Thymus (tissue), 11 donors: Measurements from ENCODE around the gene AFF4. TPM values are rescaled to one million over a fixed set of nuclear protein-coding genes. Genes with fewer than 3 reads are reported as not detected.
"Not testable (repeated sequence)": the region's sequence is repeated elsewhere in the genome, so short reads cannot be mapped to it uniquely, and the experiment has no call there.

Experiments
- DNase-seq, 9 donors: peaks; one replicate each; pipeline ENCODE4 v3.0.0-alpha.2; 2013; ENCODE audit warnings: low spot score in 9 of 9, low read depth in 6 of 9, missing footprints in 1 of 9
- H3K27ac ChIP-seq, 2 donors: one replicate each; pipeline ENCODE4 v1.5.1; 2013; ENCODE audit warnings: control low read depth in 1 of 2, low read depth in 1 of 2, low read length in 1 of 2, mild to moderate bottlenecking in 1 of 2, moderate library complexity in 1 of 2
- H3K27me3 ChIP-seq, 2 donors: one replicate each; pipeline ENCODE4 v1.5.1; 2013; ENCODE audit warnings: low read length in 1 of 2; ENCODE audit not compliant: control insufficient read depth in 2 of 2, insufficient read depth in 1 of 2
- H3K36me3 ChIP-seq, 2 donors: one replicate each; pipeline ENCODE4 v1.5.1; 2013; ENCODE audit warnings: low read length in 1 of 2, mild to moderate bottlenecking in 1 of 2, moderate library complexity in 1 of 2; ENCODE audit not compliant: control insufficient read depth in 2 of 2, insufficient read depth in 2 of 2
- H3K4me1 ChIP-seq, 2 donors: one replicate each; pipeline ENCODE4 v1.5.1; 2013; ENCODE audit warnings: low read length in 2 of 2; ENCODE audit not compliant: control insufficient read depth in 2 of 2, insufficient read depth in 2 of 2
- H3K4me3 ChIP-seq, 2 donors: one replicate each; pipeline ENCODE4 v1.5.1; 2013; ENCODE audit warnings: low read length in 2 of 2, control low read depth in 1 of 2, mild to moderate bottlenecking in 1 of 2
- H3K9me3 ChIP-seq, 2 donors: one replicate each; pipeline ENCODE4 v1.5.1; 2013; ENCODE audit warnings: low read length in 1 of 2, mild to moderate bottlenecking in 1 of 2; ENCODE audit not compliant: control insufficient read depth in 2 of 2, insufficient read depth in 1 of 2
- WGBS: extraction: QIAGEN DNeasy Blood & Tissue Kit; methylation state at CpG from one replicate; pipeline ENCODE4 v1.1.7; 2013; 5-methylcytosine and 5-hydroxymethylcytosine counted together
- polyA plus RNA-seq: library from polyadenylated mRNA; stranded (reverse); fragments of 200-250 nt; gene quantifications from one replicate; pipeline ENCODE4 v1.2.3, GENCODE V29; 2013
- total RNA-seq: library from RNA; stranded (reverse); fragments of 120-200 nt; gene quantifications from one replicate; pipeline ENCODE4 v1.2.4, GENCODE V29; 2013
- donor health status: healthy.

Gene AFF4
- total and polyA plus RNA-seq, 2 donors = 14.7 to 15.6 TPM

GRCh38 chr5:132961887-132962286 lies 1.5 kb downstream of the AFF4 start:
- peak overlapping the region in 1 of 2 donors; percentile 92 for H3K27ac ChIP-seq
- DNase-seq = no peak
- peak overlapping the region; percentile 82 to 98 for H3K4me3 ChIP-seq
- H3K36me3 ChIP-seq = peaks cover 0 to 7% of the 10 kb centered on the region in 2 donors
- no peaks in the 10 kb centered on the region for H3K27me3 ChIP-seq
- 23% methylated on average over 5 of the region's 5 CpGs for WGBS
- H3K4me1 ChIP-seq = peaks cover 5 to 8% of the 10 kb centered on the region in 2 donors
- no peaks in the 10 kb centered on the region for H3K9me3 ChIP-seq

GRCh38 chr5:132961123-132961815 lies 2.2 kb downstream of the AFF4 start:
- peak overlapping the region in 1 of 2 donors; percentile 98 for H3K4me3 ChIP-seq
- not testable (repeated sequence) for H3K27me3 ChIP-seq, H3K9me3 ChIP-seq, H3K27ac ChIP-seq, H3K36me3 ChIP-seq, H3K4me1 ChIP-seq, DNase-seq
- 97% methylated on average over 11 of the region's 11 CpGs for WGBS

GRCh38 chr5:132956166-132956799 lies 7.2 kb downstream of the AFF4 start:
- peaks cover 12 to 26% of the 10 kb centered on the region in 2 donors for H3K36me3 ChIP-seq
- H3K4me1 ChIP-seq, H3K9me3 ChIP-seq, H3K4me3 ChIP-seq, H3K27ac ChIP-seq, H3K27me3 ChIP-seq, DNase-seq: not testable (repeated sequence)
- WGBS = 97% methylated on average over 6 of the region's 6 CpGs

- H3K4me3 ChIP-seq = no peak overlapping the region
- DNase-seq = no peak
- no peaks in the 10 kb centered on the region for H3K27me3 ChIP-seq
- 99% methylated on average over 6 of the region's 6 CpGs for WGBS
- H3K36me3 ChIP-seq = peaks cover 12 to 23% of the 10 kb centered on the region in 2 donors
- H3K27ac ChIP-seq = no peak overlapping the region
- peaks cover 0 to 4% of the 10 kb centered on the region in 2 donors for H3K4me1 ChIP-seq
- peaks cover 0 to 3% of the 10 kb centered on the region in 2 donors for H3K9me3 ChIP-seq
Measured at GRCh38 chr5:132953710-132954109, 9.7 kb downstream of the AFF4 start.

- peaks cover 0 to 4% of the 10 kb centered on the region in 2 donors for H3K4me1 ChIP-seq
- no peak for DNase-seq
- H3K36me3 ChIP-seq = peaks cover 12 to 25% of the 10 kb centered on the region in 2 donors
- 98% methylated on average over 2 of the region's 2 CpGs for WGBS
- peaks cover 0 to 3% of the 10 kb centered on the region in 2 donors for H3K9me3 ChIP-seq
- H3K27me3 ChIP-seq = no peaks in the 10 kb centered on the region
- H3K4me3 ChIP-seq = no peak overlapping the region
- no peak overlapping the region for H3K27ac ChIP-seq
Measured at GRCh38 chr5:132952829-132953228, 10.6 kb downstream of the AFF4 start.

GRCh38 chr5:132951897-132952296 lies 11.5 kb downstream of the AFF4 start:
- WGBS = 97% methylated on average over 2 of the region's 2 CpGs
- H3K4me1 ChIP-seq = peaks cover 0 to 4% of the 10 kb centered on the region in 2 donors
- H3K27ac ChIP-seq = no peak overlapping the region
- peaks cover 12 to 22% of the 10 kb centered on the region in 2 donors for H3K36me3 ChIP-seq
- no peaks in the 10 kb centered on the region for H3K27me3 ChIP-seq
- H3K9me3 ChIP-seq = peaks cover 0 to 3% of the 10 kb centered on the region in 2 donors
- no peak overlapping the region for H3K4me3 ChIP-seq
- DNase-seq = no peak

GRCh38 chr5:132949136-132949535 lies 14.3 kb downstream of the AFF4 start:
- H3K9me3 ChIP-seq = no peaks in the 10 kb centered on the region

GRCh38 chr5:132947671-132948070 lies 15.8 kb downstream of the AFF4 start:
- WGBS = 93% methylated on average over 2 of the region's 2 CpGs
- no peak for DNase-seq
- Histone ChIP-seq H3K27me3 (no peaks in the 10 kb centered on the region), H3K9me3 (no peaks in the 10 kb centered on the region), H3K4me3 (no peak overlapping the region), H3K4me1 (no peaks in the 10 kb centered on the region), H3K36me3 (peaks cover 3 to 8% of the 10 kb centered on the region in 2 donors), H3K27ac (no peak overlapping the region)

More at GRCh38 chr5:132949136-132949535, 14.3 kb downstream of the AFF4 start:
- H3K4me1 ChIP-seq = peaks cover 0 to 4% of the 10 kb centered on the region in 2 donors
- H3K27ac ChIP-seq = no peak overlapping the region
- no peak overlapping the region for H3K4me3 ChIP-seq
- 93% methylated on average over 2 of the region's 2 CpGs for WGBS
- DNase-seq = no peak
- no peaks in the 10 kb centered on the region for H3K27me3 ChIP-seq
- peaks cover 2 to 11% of the 10 kb centered on the region in 2 donors for H3K36me3 ChIP-seq

- not testable (repeated sequence) for H3K4me3 ChIP-seq, DNase-seq, H3K4me1 ChIP-seq, H3K36me3 ChIP-seq, H3K27me3 ChIP-seq, H3K27ac ChIP-seq, H3K9me3 ChIP-seq
- 98% methylated on average over 4 of the region's 4 CpGs for WGBS
Measured at GRCh38 chr5:132945315-132945714, 18.1 kb downstream of the AFF4 start.
